Measurements from ENCODE around the gene NUP153. TPM values are rescaled to one million over a fixed set of nuclear protein-coding genes. Genes with fewer than 3 reads are reported as not detected.
"Not testable (repeated sequence)": the region's sequence is repeated elsewhere in the genome, so short reads cannot be mapped to it uniquely, and the experiment has no call there.

The NUP153 gene
- total RNA-seq, 4 donors from 2014 or later: 38.0 to 58.6 (median 44.9) TPM

- intact Hi-C loops (cut with DNase I): no loop called here
- TF ChIP-seq POLR2A (IDR thresholded peaks at IDR 0.05): no peak
- TF ChIP-seq, protein P1, sequence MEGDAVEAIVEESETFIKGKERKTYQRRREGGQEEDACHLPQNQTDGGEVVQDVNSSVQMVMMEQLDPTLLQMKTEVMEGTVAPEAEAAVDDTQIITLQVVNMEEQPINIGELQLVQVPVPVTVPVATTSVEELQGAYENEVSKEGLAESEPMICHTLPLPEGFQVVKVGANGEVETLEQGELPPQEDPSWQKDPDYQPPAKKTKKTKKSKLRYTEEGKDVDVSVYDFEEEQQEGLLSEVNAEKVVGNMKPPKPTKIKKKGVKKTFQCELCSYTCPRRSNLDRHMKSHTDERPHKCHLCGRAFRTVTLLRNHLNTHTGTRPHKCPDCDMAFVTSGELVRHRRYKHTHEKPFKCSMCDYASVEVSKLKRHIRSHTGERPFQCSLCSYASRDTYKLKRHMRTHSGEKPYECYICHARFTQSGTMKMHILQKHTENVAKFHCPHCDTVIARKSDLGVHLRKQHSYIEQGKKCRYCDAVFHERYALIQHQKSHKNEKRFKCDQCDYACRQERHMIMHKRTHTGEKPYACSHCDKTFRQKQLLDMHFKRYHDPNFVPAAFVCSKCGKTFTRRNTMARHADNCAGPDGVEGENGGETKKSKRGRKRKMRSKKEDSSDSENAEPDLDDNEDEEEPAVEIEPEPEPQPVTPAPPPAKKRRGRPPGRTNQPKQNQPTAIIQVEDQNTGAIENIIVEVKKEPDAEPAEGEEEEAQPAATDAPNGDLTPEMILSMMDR (IDR thresholded peaks at IDR 0.05): no peak
- H3K4me1 ChIP-seq: no peaks in the 10 kb centered on the region
- H3K27ac ChIP-seq: no peak overlapping the region
- no peak overlapping the region for H3K4me3 ChIP-seq (replicated peaks in 1 of 3)
- DNase-seq: no peak
- no peaks in the 10 kb centered on the region for H3K9me3 ChIP-seq
- H3K27me3 ChIP-seq: no peaks in the 10 kb centered on the region
- no peaks in the 10 kb centered on the region for H3K36me3 ChIP-seq
- 75 to 83% methylated on average over 3 of the region's 3 CpGs for WGBS, 2 donors
Measured at GRCh38 chr6:17710331-17710730, 3.6 kb upstream of the NUP153 start.

GRCh38 chr6:17709476-17709875, 2.8 kb upstream of the NUP153 start:
- Histone ChIP-seq H3K27me3 (no peaks in the 10 kb centered on the region), H3K27ac (no peak overlapping the region), H3K4me1 (peaks cover under 1 to 5% of the 10 kb centered on the region in 2 donors), H3K9me3 (no peaks in the 10 kb centered on the region), H3K36me3 (no peaks in the 10 kb centered on the region), H3K4me3 (replicated peaks in 1 of 3) (no peak overlapping the region)
- intact Hi-C loops (cut with DNase I): loop anchor here (10.0 kb wide), 1 partner anchor 105 kb away; the partner anchor contains the start of gene FAM8A1
- WGBS, 2 donors: 95% methylated on average over 2 of the region's 2 CpGs
- TF ChIP-seq, protein P1 (IDR thresholded peaks at IDR 0.05): no peak
- TF ChIP-seq POLR2A (IDR thresholded peaks at IDR 0.05): no peak
- no peak for DNase-seq

- H3K36me3 ChIP-seq; H3K4me3 ChIP-seq (replicated peaks in 1 of 3); DNase-seq; H3K27me3 ChIP-seq; H3K27ac ChIP-seq; H3K9me3 ChIP-seq: not testable (repeated sequence)
- WGBS, 2 donors: 88 to 92% methylated on average over 12 of the region's 12 CpGs
- peaks cover 15 to 20% of the 10 kb centered on the region in 2 donors for H3K4me1 ChIP-seq
- intact Hi-C loops (cut with DNase I): loop anchor here (10.0 kb wide), 1 partner anchor 103 kb away; the partner anchor contains the start of gene FAM8A1
Measured at GRCh38 chr6:17708035-17708434, 1.3 kb upstream of the NUP153 start.

- intact Hi-C loops (cut with DNase I): loop anchor here (10.0 kb wide), 1 partner anchor 103 kb away; the partner anchor contains the start of gene FAM8A1
- Histone ChIP-seq H3K4me3 (replicated peaks in 1 of 3) (peak overlapping the region in 1 of 3 donors; percentile 91), H3K4me1 (peaks cover 18 to 27% of the 10 kb centered on the region in 2 donors), H3K27ac (peak overlapping the region; percentile 0 to 98 (median 96)), H3K36me3 (no peaks in the 10 kb centered on the region), H3K27me3 (no peaks in the 10 kb centered on the region), H3K9me3 (no peaks in the 10 kb centered on the region)
- TF ChIP-seq, protein P1 (IDR thresholded peaks at IDR 0.05): no peak
- 26 to 35% methylated on average over 5 of the region's 5 CpGs for WGBS, 2 donors
- DNase-seq: peak in 1 of 2 donors; percentile 5
Measured at GRCh38 chr6:17707371-17707651, 586 bp upstream of the NUP153 start.

DNA sequence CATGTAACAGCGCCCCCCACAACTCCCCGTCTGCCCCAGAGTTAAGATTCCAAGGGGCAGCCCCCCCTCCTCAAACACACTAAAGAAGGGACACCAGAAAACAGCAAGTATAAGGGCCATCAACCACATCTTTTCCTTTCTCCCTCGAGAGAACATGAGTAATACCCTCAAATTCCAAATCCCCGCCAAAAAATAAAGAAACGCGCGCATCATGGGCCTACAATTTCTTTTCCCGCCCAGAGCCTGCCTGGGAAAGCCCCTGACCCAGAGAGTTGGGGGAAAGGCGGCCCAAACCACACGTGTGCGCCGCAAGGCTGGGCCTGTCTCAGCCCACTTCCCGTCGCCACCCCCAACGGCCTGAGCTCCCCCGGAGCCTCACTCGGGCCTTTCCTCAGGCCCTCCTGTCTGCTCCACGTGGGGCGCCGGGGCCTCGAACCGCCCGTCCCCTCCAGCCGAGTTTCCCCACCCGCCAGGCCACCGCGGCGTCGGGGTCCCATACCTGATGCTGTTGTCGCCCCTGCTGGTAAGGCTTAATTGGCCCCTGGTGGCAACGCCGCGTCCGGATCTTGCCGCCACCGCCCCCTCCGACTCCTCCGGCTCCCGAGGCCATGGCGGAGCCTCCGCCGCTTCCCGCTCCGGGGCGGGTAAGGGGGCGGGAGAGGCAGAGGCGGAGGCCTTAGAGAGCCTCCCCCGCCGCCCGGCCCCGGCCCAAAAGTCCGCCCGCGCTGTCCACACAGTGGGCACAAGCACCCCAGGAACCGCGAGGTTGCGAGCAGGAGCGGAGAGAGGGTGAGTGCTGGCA, 746 bp downstream of the NUP153 start:
- H3K36me3 ChIP-seq: no peaks in the 10 kb centered on the region
- peak; percentile 60 to 62 for DNase-seq
- TF ChIP-seq POLR2A (IDR thresholded peaks at IDR 0.05): no peak
- TF ChIP-seq, protein P1 (IDR thresholded peaks at IDR 0.05): peak in 1 of 6 experiments; percentile 30
- no peaks in the 10 kb centered on the region for H3K9me3 ChIP-seq
- H3K4me1 ChIP-seq: peaks cover 25 to 33% of the 10 kb centered on the region in 2 donors
- intact Hi-C loops (cut with DNase I): loop anchor here (10.0 kb wide), 1 partner anchor 101 kb away; the partner anchor contains the start of gene FAM8A1
- peak overlapping the region; percentile 95 to 98 (median 96) for H3K27ac ChIP-seq
- peak overlapping the region; percentile 43 to 91 (median 90) for H3K4me3 ChIP-seq (replicated peaks in 1 of 3)
- no peaks in the 10 kb centered on the region for H3K27me3 ChIP-seq
- 2% methylated on average over 27 to 48 of the region's 58 CpGs for WGBS, 2 donors

Data from thyroid gland (tissue), 4 donors.